Esophagus squamous epithelium (tissue), 5 donors: Measurements from ENCODE around the gene NPY2R. TPM values are rescaled to one million over a fixed set of nuclear protein-coding genes. Genes with fewer than 3 reads are reported as not detected.

ENCODE experiments used
- DNase-seq: peaks from one replicate; lab custom pipeline; 2025; lab: John Stamatoyannopoulos, UW
- H3K27ac ChIP-seq, 4 donors: fragments of 200-600 bp; sonication (generic); one replicate each; pipeline ENCODE4 v1.5.1; 2016 to 2019; ENCODE audit warnings: mild to moderate bottlenecking in 1 of 4
- H3K27me3 ChIP-seq, 4 donors: fragments of 200-600 bp; sonication (generic); 1 replicate in 3 of 4; 2 replicates in 1 of 4; pipeline versions ENCODE4 v1.5.1 to v1.6.0; 2017 to 2021; ENCODE audit warnings: antibody characterized with exemption in 1 of 4
- H3K36me3 ChIP-seq, 3 donors: fragments of 200-600 bp; sonication (generic); one replicate each; pipeline ENCODE4 v1.5.1; 2016 to 2019
- H3K4me1 ChIP-seq, 3 donors: fragments of 200-600 bp; sonication (generic); one replicate each; pipeline ENCODE4 v1.5.1; 2017 to 2019
- H3K4me3 ChIP-seq, 4 donors: fragments of 200-600 bp; sonication (generic); 1 replicate in 3 of 4; 2 replicates in 1 of 4; pipeline ENCODE4 v1.5.1; 2016 to 2019; ENCODE audit warnings: mild to moderate bottlenecking in 2 of 4, moderate library complexity in 1 of 4
- H3K9me3 ChIP-seq, 3 donors: fragments of 200-600 bp; sonication (generic); one replicate each; pipeline ENCODE4 v1.5.1; 2016 to 2019
- POLR2A ChIP-seq, 4 donors: fragments of 450-650 bp; IDR thresholded peaks; one replicate each; pipeline ENCODE4 v1.6.1; 2017; ENCODE audit warnings: antibody characterized with exemption in 4 of 4, mild to moderate bottlenecking in 4 of 4, moderate library complexity in 3 of 4
- WGBS, 2 donors: methylation state at CpG; one replicate each; pipeline ENCODE4 v1.1.5; 2018; 5-methylcytosine and 5-hydroxymethylcytosine counted together
- intact Hi-C: fragments of 100-400 bp; cut with DNase I; formaldehyde crosslinking; loops from one replicate; pipeline ENCODE4 v1.15.0; 2022
- total RNA-seq, 4 donors: library from RNA; depleted of rRNA; stranded (reverse); fragments of >200 nt; gene quantifications; one replicate each; pipeline ENCODE4 v1.1.0, GENCODE V29; 2016
- TF ChIP-seq, protein P1 (sequence below), 6 experiments: fragments of 450-650 bp in 4 of 6; fragments of 200-600 bp in 2 of 6; sonication (generic) in 2 of 6; IDR thresholded peaks; one replicate each; pipeline ENCODE4 v1.5.1; 2016 to 2019; ENCODE audit warnings: antibody characterized with exemption in 6 of 6, mild to moderate bottlenecking in 4 of 6, moderate library complexity in 4 of 6
- donor health status: DM: yes; HTN: yes; CAD: no.

NPY2R gene
- total RNA-seq, 4 donors from 2014 or later: not detected

DNA sequence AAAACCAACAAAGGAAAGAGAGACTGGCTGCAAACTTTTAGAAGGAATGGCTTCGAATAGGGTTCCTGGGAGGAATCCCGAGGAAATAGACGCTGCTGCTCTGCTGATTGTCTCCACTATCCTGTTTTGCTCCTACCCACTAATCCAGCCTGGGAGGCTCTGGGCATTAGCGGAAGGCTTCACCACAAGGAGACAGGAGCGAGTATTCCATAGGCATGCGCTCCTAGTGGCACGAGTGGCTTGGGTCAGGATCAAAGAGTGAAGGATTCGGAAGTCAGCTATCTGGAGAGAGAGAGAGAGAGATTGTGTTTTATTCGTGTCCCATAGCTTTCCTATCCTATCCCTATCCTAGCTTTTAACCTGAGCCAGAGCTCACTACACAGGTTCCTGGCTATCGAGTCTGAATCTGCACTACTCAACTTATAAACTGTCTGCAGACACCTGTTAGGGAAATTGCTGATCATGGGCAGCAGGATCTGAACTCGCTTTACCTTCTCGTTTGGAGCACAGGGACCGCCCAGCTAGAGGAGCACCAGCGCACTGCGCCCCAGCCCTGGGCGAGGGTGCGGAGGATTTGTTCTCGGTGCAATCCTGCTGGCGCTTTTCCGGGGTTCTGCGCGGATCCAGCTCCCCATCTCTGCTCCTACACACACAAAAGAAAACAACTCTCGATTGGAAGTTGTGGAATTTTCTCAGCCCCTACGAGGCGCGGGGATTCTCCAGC lies 740 bp upstream of the NPY2R start:
- no peak for TF ChIP-seq POLR2A (IDR thresholded peaks at IDR 0.05)
- TF ChIP-seq, protein P1, sequence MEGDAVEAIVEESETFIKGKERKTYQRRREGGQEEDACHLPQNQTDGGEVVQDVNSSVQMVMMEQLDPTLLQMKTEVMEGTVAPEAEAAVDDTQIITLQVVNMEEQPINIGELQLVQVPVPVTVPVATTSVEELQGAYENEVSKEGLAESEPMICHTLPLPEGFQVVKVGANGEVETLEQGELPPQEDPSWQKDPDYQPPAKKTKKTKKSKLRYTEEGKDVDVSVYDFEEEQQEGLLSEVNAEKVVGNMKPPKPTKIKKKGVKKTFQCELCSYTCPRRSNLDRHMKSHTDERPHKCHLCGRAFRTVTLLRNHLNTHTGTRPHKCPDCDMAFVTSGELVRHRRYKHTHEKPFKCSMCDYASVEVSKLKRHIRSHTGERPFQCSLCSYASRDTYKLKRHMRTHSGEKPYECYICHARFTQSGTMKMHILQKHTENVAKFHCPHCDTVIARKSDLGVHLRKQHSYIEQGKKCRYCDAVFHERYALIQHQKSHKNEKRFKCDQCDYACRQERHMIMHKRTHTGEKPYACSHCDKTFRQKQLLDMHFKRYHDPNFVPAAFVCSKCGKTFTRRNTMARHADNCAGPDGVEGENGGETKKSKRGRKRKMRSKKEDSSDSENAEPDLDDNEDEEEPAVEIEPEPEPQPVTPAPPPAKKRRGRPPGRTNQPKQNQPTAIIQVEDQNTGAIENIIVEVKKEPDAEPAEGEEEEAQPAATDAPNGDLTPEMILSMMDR (IDR thresholded peaks at IDR 0.05): no peak
- 2 to 17% methylated on average over 19 to 25 of the region's 26 CpGs for WGBS, 2 donors
- Histone ChIP-seq H3K4me1 (peaks cover 0 to 15% (median 7%) of the 10 kb centered on the region in 3 donors), H3K27me3 (peaks cover 0 to 66% (median 10%) of the 10 kb centered on the region in 4 donors), H3K27ac (no peak overlapping the region), H3K36me3 (no peaks in the 10 kb centered on the region), H3K4me3 (peak overlapping the region in 2 of 4 donors; percentile 18 to 45), H3K9me3 (no peaks in the 10 kb centered on the region)
- DNase-seq: no peak
- intact Hi-C loops: no loop called here

DNA sequence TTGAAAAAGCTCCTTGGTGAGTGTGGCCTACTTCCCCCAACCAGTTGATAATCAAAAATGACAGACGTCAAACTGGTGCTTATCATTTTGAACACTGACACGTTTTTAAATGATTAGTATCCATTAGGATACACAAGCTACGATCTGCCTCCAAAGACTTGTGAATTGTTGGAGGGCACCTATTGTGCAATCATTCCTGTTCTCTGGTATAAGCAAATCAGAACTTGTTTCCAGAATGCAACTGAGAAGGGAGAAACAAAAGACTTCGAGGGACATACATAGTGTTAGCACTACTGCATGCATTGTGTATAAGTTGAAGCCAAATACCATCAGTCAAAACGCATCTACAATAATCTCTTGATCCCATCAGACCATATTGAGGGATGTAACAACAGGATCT lies 11.6 kb downstream of the NPY2R start:
- H3K4me1 ChIP-seq: no peaks in the 10 kb centered on the region
- no peak overlapping the region for H3K27ac ChIP-seq
- H3K9me3 ChIP-seq: no peaks in the 10 kb centered on the region
- H3K27me3 ChIP-seq: no peaks in the 10 kb centered on the region
- no peaks in the 10 kb centered on the region for H3K36me3 ChIP-seq
- DNase-seq: no peak
- no peak overlapping the region for H3K4me3 ChIP-seq
- 32 to 50% methylated on average over 5 of the region's 5 CpGs for WGBS, 2 donors
- intact Hi-C loops: no loop called here
- TF ChIP-seq POLR2A (IDR thresholded peaks at IDR 0.05): no peak
- TF ChIP-seq, protein P1 (IDR thresholded peaks at IDR 0.05): no peak

DNA sequence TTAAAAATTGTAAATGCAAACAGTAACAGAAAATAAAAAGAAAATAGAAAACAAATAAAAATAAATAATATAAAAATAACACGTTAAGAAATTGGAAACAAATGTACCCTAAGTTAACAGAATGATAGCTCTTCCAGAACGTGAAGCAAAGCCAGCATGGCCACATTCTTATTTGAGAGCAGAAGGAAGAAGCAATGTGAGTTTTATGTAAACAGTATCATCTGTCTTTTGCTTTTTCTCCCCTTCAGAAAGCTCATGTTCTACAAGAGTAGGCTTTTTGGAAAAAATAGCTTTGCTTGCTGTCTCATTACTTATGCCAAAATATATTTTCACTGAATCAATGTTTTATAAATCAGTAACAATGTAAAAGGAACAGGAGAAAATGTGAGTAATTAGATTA lies 18.7 kb downstream of the NPY2R start:
- Histone ChIP-seq H3K27ac (no peak overlapping the region), H3K4me3 (no peak overlapping the region), H3K9me3 (no peaks in the 10 kb centered on the region), H3K27me3 (no peaks in the 10 kb centered on the region), H3K4me1 (no peaks in the 10 kb centered on the region), H3K36me3 (no peaks in the 10 kb centered on the region)
- intact Hi-C loops: no loop called here
- 16 to 18% methylated on average over 2 of the region's 2 CpGs for WGBS, 2 donors
- no peak for DNase-seq
- no peak for TF ChIP-seq POLR2A (IDR thresholded peaks at IDR 0.05)
- TF ChIP-seq, protein P1 (IDR thresholded peaks at IDR 0.05): no peak

GRCh38 chr4:155228713-155229112 lies 20.3 kb downstream of the NPY2R start:
- no peak overlapping the region for H3K27ac ChIP-seq
- no peaks in the 10 kb centered on the region for H3K27me3 ChIP-seq
- TF ChIP-seq POLR2A (IDR thresholded peaks at IDR 0.05): no peak
- TF ChIP-seq, protein P1 (IDR thresholded peaks at IDR 0.05): no peak
- intact Hi-C loops: no loop called here
- DNase-seq: no peak
- H3K4me3 ChIP-seq: no peak overlapping the region
- H3K4me1 ChIP-seq: no peaks in the 10 kb centered on the region
- no peaks in the 10 kb centered on the region for H3K36me3 ChIP-seq
- no peaks in the 10 kb centered on the region for H3K9me3 ChIP-seq

DNA sequence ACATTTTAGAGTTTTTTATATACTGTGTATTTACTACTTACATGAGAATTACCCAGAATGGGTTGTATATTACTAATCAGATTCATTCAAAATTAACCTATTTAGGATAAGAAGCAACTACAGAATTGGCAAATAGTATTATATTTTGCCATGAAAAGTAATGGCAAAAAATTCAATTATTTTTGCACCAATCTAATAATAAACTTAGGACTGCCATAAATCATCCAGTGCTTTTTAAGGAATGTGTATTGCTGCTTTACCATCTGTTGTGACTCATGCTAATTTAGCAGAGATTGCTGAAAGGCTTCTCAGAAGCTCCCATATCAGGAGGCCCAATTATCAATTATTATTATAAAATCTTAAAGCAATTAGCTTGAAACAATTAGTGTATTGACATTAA lies 24.0 kb downstream of the NPY2R start:
- Histone ChIP-seq H3K4me3 (no peak overlapping the region), H3K9me3 (no peaks in the 10 kb centered on the region), H3K27ac (no peak overlapping the region), H3K27me3 (no peaks in the 10 kb centered on the region), H3K4me1 (no peaks in the 10 kb centered on the region), H3K36me3 (no peaks in the 10 kb centered on the region)
- TF ChIP-seq, protein P1 (IDR thresholded peaks at IDR 0.05): no peak
- no peak for TF ChIP-seq POLR2A (IDR thresholded peaks at IDR 0.05)
- DNase-seq: no peak
- intact Hi-C loops: no loop called here
